Vagina (tissue), 2 donors: ENCODE data around the gene CIAO3.

Source experiments
- POLR2A ChIP-seq, 2 donors: fragments of 450-650 bp; IDR thresholded peaks; one replicate each; pipeline ENCODE4 v1.6.1; 2017; ENCODE audit warnings: antibody characterized with exemption in 2 of 2, mild to moderate bottlenecking in 2 of 2, moderate library complexity in 2 of 2
- POLR2AphosphoS5 ChIP-seq, 2 donors: sonication (generic); formaldehyde crosslinking; IDR thresholded peaks; one replicate each; pipeline ENCODE4 v1.9.0; 2017; ENCODE audit warnings: antibody characterized with exemption in 2 of 2, mild to moderate bottlenecking in 2 of 2, low read depth in 1 of 2; ENCODE audit not compliant: insufficient read depth in 1 of 2
- TF ChIP-seq, protein P1 (sequence below), 3 experiments: fragments of 450-650 bp in 2 of 3; fragments of 200-600 bp in 1 of 3; sonication (generic) in 1 of 3; IDR thresholded peaks; one replicate each; pipeline ENCODE4 v1.5.1; 2017 to 2019; ENCODE audit warnings: antibody characterized with exemption in 3 of 3, mild to moderate bottlenecking in 2 of 3, moderate library complexity in 2 of 3

GRCh38 chr16:725041-725376, 15.8 kb downstream of the CIAO3 start:
- TF ChIP-seq POLR2AphosphoS5 (IDR thresholded peaks at IDR 0.05; ENCODE audit: insufficient read depth in 1 of 2, low read depth in 1 of 2) (no peak), POLR2A (IDR thresholded peaks at IDR 0.05) (no peak)
- TF ChIP-seq, protein P1, sequence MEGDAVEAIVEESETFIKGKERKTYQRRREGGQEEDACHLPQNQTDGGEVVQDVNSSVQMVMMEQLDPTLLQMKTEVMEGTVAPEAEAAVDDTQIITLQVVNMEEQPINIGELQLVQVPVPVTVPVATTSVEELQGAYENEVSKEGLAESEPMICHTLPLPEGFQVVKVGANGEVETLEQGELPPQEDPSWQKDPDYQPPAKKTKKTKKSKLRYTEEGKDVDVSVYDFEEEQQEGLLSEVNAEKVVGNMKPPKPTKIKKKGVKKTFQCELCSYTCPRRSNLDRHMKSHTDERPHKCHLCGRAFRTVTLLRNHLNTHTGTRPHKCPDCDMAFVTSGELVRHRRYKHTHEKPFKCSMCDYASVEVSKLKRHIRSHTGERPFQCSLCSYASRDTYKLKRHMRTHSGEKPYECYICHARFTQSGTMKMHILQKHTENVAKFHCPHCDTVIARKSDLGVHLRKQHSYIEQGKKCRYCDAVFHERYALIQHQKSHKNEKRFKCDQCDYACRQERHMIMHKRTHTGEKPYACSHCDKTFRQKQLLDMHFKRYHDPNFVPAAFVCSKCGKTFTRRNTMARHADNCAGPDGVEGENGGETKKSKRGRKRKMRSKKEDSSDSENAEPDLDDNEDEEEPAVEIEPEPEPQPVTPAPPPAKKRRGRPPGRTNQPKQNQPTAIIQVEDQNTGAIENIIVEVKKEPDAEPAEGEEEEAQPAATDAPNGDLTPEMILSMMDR (IDR thresholded peaks at IDR 0.05): no peak
